OCI-LY1 (cell line): ENCODE results near the gene CRABP1.

Experiments
- H2AFZ ChIP-seq: fragments of 200-600 bp; sonication (generic), shearing (Covaris generic); 2 replicates; pipeline ENCODE4 v1.6.0; 2014; ENCODE audit warnings: antibody characterized with exemption, mild to moderate bottlenecking, low read length
- H3F3A ChIP-seq: fragments of 200-600 bp; sonication (generic), shearing (Covaris generic); 2 replicates; pipeline ENCODE4 v1.6.0; 2014; ENCODE audit warnings: mild to moderate bottlenecking, antibody characterized with exemption, low read length, moderate library complexity; ENCODE audit not compliant: insufficient read depth
- H3K27ac ChIP-seq: fragments of 200-600 bp; sonication (generic); 2 replicates; pipeline ENCODE4 v1.5.1; 2014; ENCODE audit warnings: low read length, mixed run types, mild to moderate bottlenecking, low read depth; ENCODE audit not compliant: poor library complexity, severe bottlenecking
- H3K27me3 ChIP-seq: fragments of 200-600 bp; sonication (generic); 2 replicates; pipeline ENCODE4 v1.6.0; 2014; ENCODE audit warnings: antibody characterized with exemption, mild to moderate bottlenecking, low read length, moderate library complexity; ENCODE audit not compliant: insufficient read depth
- H3K36me3 ChIP-seq: fragments of 200-600 bp; sonication (generic); 2 replicates; pipeline ENCODE4 v1.6.1; 2014; ENCODE audit warnings: mild to moderate bottlenecking, antibody characterized with exemption, low read length, moderate library complexity, mixed read lengths; ENCODE audit not compliant: insufficient read depth
- H3K4me1 ChIP-seq: fragments of 200-600 bp; sonication (generic); 2 replicates; pipeline ENCODE4 v1.5.1; 2014; ENCODE audit warnings: mild to moderate bottlenecking, low read length, moderate library complexity; ENCODE audit not compliant: insufficient read depth, severe bottlenecking
- H3K4me2 ChIP-seq: fragments of 200-600 bp; sonication (generic), shearing (Covaris generic); 2 replicates; pipeline ENCODE4 v1.6.1; 2014; ENCODE audit warnings: low read length
- H3K4me3 ChIP-seq: fragments of 200-600 bp; sonication (generic); 2 replicates; pipeline ENCODE4 v1.5.1; 2014; ENCODE audit warnings: low read length, low read depth, mild to moderate bottlenecking, mixed read lengths; ENCODE audit not compliant: poor library complexity, severe bottlenecking
- H3K79me2 ChIP-seq: fragments of 200-600 bp; shearing (Covaris generic); 2 replicates; pipeline ENCODE4 v1.6.1; 2016; ENCODE audit warnings: mixed run types, low read length, mixed read lengths; ENCODE audit not compliant: insufficient read depth
- H3K9ac ChIP-seq: fragments of 200-600 bp; sonication (generic), shearing (Covaris generic); 2 replicates; pipeline ENCODE4 v1.6.1; 2014; ENCODE audit warnings: mild to moderate bottlenecking, low read length, mixed read lengths
- H3K9me2 ChIP-seq: fragments of 200-600 bp; sonication (generic), shearing (Covaris generic); 2 replicates; pipeline ENCODE4 v1.6.1; 2014; ENCODE audit warnings: low read depth, mild to moderate bottlenecking, low read length, mixed read lengths
- H3K9me3 ChIP-seq: fragments of 200-600 bp; shearing (Covaris generic); 2 replicates; pipeline ENCODE4 v1.6.1; 2014; ENCODE audit warnings: low read length, mixed read lengths
- H4K20me1 ChIP-seq: fragments of 200-600 bp; sonication (generic), shearing (Covaris generic); 2 replicates; pipeline ENCODE4 v1.6.0; 2016; ENCODE audit warnings: mild to moderate bottlenecking, low read length; ENCODE audit not compliant: insufficient read depth
- CTCF ChIP-seq: fragments of 200-600 bp; sonication (generic), shearing (Covaris generic); IDR thresholded peaks from 2 replicates; pipeline ENCODE4 v1.5.1; 2017; ENCODE audit warnings: mild to moderate bottlenecking, antibody characterized with exemption, low read length, moderate library complexity, mixed read lengths
- EZH2 ChIP-seq: fragments of 200-600 bp; sonication (generic), shearing (Covaris generic); IDR thresholded peaks from 2 replicates; pipeline ENCODE4 v1.8.0; 2017; ENCODE audit warnings: borderline replicate concordance, mixed run types, mild to moderate bottlenecking, antibody characterized with exemption, low read length, moderate library complexity, mixed read lengths

CRABP1 gene

GRCh38 chr15:78340231-78341056, at the start of gene CRABP1:
TSS of gene CRABP1 (plus strand) at chr15:78340353. CDS start at chr15:78340429, 76 bp downstream.
- Histone ChIP-seq H3K79me2 (no peaks in the 10 kb centered on the region), H2AFZ (no peak within 1 kb of the TSS), H3K4me1 (no peaks in the 10 kb centered on the region), H3K27me3 (peaks cover 5% of the 10 kb centered on the region; the same call in 1 of the 2 replicates), H3K9me3 (no peaks in the 10 kb centered on the region), H4K20me1 (no peaks in the 10 kb centered on the region), H3K9me2 (no peaks in the 10 kb centered on the region), H3K4me3 (no peak within 1 kb of the TSS), H3K4me2 (no peak within 1 kb of the TSS), H3F3A (no peaks in the 10 kb centered on the region), H3K9ac (no peak within 1 kb of the TSS), H3K27ac (no peak within 1 kb of the TSS), H3K36me3 (no peaks in the 10 kb centered on the region)
- TF ChIP-seq CTCF (no peak), EZH2 (no peak)

- Histone ChIP-seq H4K20me1 (no peaks in the 10 kb centered on the region), H3K9ac (no peak overlapping the region), H3K9me3 (no peaks in the 10 kb centered on the region), H3K4me3 (no peak overlapping the region), H3K4me2 (no peak overlapping the region), H3K36me3 (peaks cover 58% of the 10 kb centered on the region; the same call in 1 of the 2 replicates), H3K27me3 (no peaks in the 10 kb centered on the region), H3K4me1 (no peaks in the 10 kb centered on the region), H2AFZ (no peak overlapping the region), H3F3A (no peaks in the 10 kb centered on the region), H3K9me2 (no peaks in the 10 kb centered on the region), H3K79me2 (no peaks in the 10 kb centered on the region), H3K27ac (no peak overlapping the region)
- no peak for TF ChIP-seq EZH2
- no peak for TF ChIP-seq CTCF
Measured at GRCh38 chr15:78291052-78291451, 49.1 kb upstream of the CRABP1 start.

- Histone ChIP-seq H3K4me2 (no peak overlapping the region), H3K27ac (no peak overlapping the region), H3K79me2 (no peaks in the 10 kb centered on the region), H4K20me1 (no peaks in the 10 kb centered on the region), H3K4me1 (no peaks in the 10 kb centered on the region), H3F3A (no peaks in the 10 kb centered on the region), H3K27me3 (no peaks in the 10 kb centered on the region), H3K36me3 (peaks cover 55% of the 10 kb centered on the region; the same call in 1 of the 2 replicates), H3K9me3 (no peaks in the 10 kb centered on the region), H3K9me2 (no peaks in the 10 kb centered on the region), H3K9ac (no peak overlapping the region), H3K4me3 (no peak overlapping the region), H2AFZ (no peak overlapping the region)
- TF ChIP-seq EZH2 (no peak), CTCF (no peak)
Measured at GRCh38 chr15:78291698-78292097, 48.5 kb upstream of the CRABP1 start.
